ENCODE data around the gene DNALI1.
"Not testable (repeated sequence)": the region's sequence is repeated elsewhere in the genome, so short reads cannot be mapped to it uniquely, and the experiment has no call there.

The DNALI1 gene

GRCh38 chr1:37553927-37554808 is 2.6 kb upstream of the DNALI1 start, which contains the start of gene SNIP1:
Gene SNIP1 (minus strand): TSS chr1:37554293. CDS start chr1:37554229, 64 bp downstream.
- in situ Hi-C loops (cut with HindIII; ENCODE audit: low sequenced_read_pairs) = no loop called here

GRCh38 chr1:37557402-37557801 is 662 bp downstream of the DNALI1 start:
- in situ Hi-C loops (cut with HindIII; ENCODE audit: low sequenced_read_pairs) = no loop called here

- in situ Hi-C loops (cut with HindIII; ENCODE audit: low sequenced_read_pairs) = no loop called here
These were observed 1.7 kb downstream of the DNALI1 start for GRCh38 chr1:37558411-37558810.

- in situ Hi-C loops (cut with HindIII; ENCODE audit: low sequenced_read_pairs) = no loop called here
These were observed 2.3 kb downstream of the DNALI1 start for GRCh38 chr1:37559080-37559479.

- in situ Hi-C loops (cut with HindIII; ENCODE audit: low sequenced_read_pairs) = not testable (repeated sequence)
These were observed 3.2 kb downstream of the DNALI1 start for GRCh38 chr1:37559957-37560379.

GRCh38 chr1:37560401-37561132 is 3.8 kb downstream of the DNALI1 start:
- in situ Hi-C loops (cut with HindIII; ENCODE audit: low sequenced_read_pairs) = no loop called here

GRCh38 chr1:37561133-37562132 is 4.7 kb downstream of the DNALI1 start:
- in situ Hi-C loops (cut with HindIII; ENCODE audit: low sequenced_read_pairs) = no loop called here

- in situ Hi-C loops (cut with HindIII; ENCODE audit: low sequenced_read_pairs) = no loop called here
These were observed 6.2 kb downstream of the DNALI1 start for GRCh38 chr1:37562984-37563383.

GRCh38 chr1:37564892-37565291 is 8.2 kb downstream of the DNALI1 start:
- in situ Hi-C loops (cut with HindIII; ENCODE audit: low sequenced_read_pairs) = no loop called here

GRCh38 chr1:37567023-37567422 is 10.3 kb downstream of the DNALI1 start:
- in situ Hi-C loops (cut with HindIII; ENCODE audit: low sequenced_read_pairs) = no loop called here

- in situ Hi-C loops (cut with HindIII; ENCODE audit: low sequenced_read_pairs) = no loop called here
These were observed 14.0 kb downstream of the DNALI1 start for GRCh38 chr1:37570528-37571334.

- in situ Hi-C loops (cut with HindIII; ENCODE audit: low sequenced_read_pairs) = no loop called here
These were observed 18.2 kb downstream of the DNALI1 start for GRCh38 chr1:37574834-37575480.

GRCh38 chr1:37575692-37576091 is 19.0 kb downstream of the DNALI1 start:
- in situ Hi-C loops (cut with HindIII; ENCODE audit: low sequenced_read_pairs) = no loop called here

GRCh38 chr1:37584544-37584943 is 27.8 kb downstream of the DNALI1 start:
- in situ Hi-C loops (cut with HindIII; ENCODE audit: low sequenced_read_pairs) = not testable (repeated sequence)

- in situ Hi-C loops (cut with HindIII; ENCODE audit: low sequenced_read_pairs) = no loop called here
These were observed 32.2 kb downstream of the DNALI1 start for GRCh38 chr1:37588939-37589338.

GRCh38 chr1:37593726-37594125 is 37.0 kb downstream of the DNALI1 start:
- in situ Hi-C loops (cut with HindIII; ENCODE audit: low sequenced_read_pairs) = no loop called here

- in situ Hi-C loops (cut with HindIII; ENCODE audit: low sequenced_read_pairs) = loop anchor here (5.0 kb wide), 1 partner anchor 87 kb away; no protein-coding TSS in a partner anchor
These were observed 38.9 kb downstream of the DNALI1 start, which contains the start of gene GNL2 for GRCh38 chr1:37595440-37596181. Gene GNL2 (minus strand): TSS chr1:37595937. CDS start chr1:37595822, 115 bp downstream.

GRCh38 chr1:37596182-37596667 is 39.5 kb downstream of the DNALI1 start:
- in situ Hi-C loops (cut with HindIII; ENCODE audit: low sequenced_read_pairs) = loop anchor here (5.0 kb wide), 1 partner anchor 86 kb away; no protein-coding TSS in a partner anchor

Measured in DLD1 (cell line).